Measurements from ENCODE around the gene SELENOH. TPM values are rescaled to one million over a fixed set of nuclear protein-coding genes. Genes with fewer than 3 reads are reported as not detected.

Gene SELENOH, protein sequence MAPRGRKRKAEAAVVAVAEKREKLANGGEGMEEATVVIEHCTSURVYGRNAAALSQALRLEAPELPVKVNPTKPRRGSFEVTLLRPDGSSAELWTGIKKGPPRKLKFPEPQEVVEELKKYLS
- total RNA-seq = 10 to 100 TPM; 73.9 to 78.0 TPM

- Histone ChIP-seq H3K36me3 (peaks cover 30% of the 10 kb centered on the region), H3K9me3 (no peaks in the 10 kb centered on the region), H3K27ac (peak within 1 kb of the TSS; percentile 84 to 95), H3K4me1 (ENCODE audit: control insufficient read depth in 1 of 2, low read depth in 2 of 2) (peaks cover 3 to 19% of the 10 kb centered on the region in 2 donors), H3K27me3 (replicated peaks; ENCODE audit: insufficient read depth) (no peaks in the 10 kb centered on the region), H3K4me3 (peak within 1 kb of the TSS; percentile 86)
- TF ChIP-seq, protein P1, sequence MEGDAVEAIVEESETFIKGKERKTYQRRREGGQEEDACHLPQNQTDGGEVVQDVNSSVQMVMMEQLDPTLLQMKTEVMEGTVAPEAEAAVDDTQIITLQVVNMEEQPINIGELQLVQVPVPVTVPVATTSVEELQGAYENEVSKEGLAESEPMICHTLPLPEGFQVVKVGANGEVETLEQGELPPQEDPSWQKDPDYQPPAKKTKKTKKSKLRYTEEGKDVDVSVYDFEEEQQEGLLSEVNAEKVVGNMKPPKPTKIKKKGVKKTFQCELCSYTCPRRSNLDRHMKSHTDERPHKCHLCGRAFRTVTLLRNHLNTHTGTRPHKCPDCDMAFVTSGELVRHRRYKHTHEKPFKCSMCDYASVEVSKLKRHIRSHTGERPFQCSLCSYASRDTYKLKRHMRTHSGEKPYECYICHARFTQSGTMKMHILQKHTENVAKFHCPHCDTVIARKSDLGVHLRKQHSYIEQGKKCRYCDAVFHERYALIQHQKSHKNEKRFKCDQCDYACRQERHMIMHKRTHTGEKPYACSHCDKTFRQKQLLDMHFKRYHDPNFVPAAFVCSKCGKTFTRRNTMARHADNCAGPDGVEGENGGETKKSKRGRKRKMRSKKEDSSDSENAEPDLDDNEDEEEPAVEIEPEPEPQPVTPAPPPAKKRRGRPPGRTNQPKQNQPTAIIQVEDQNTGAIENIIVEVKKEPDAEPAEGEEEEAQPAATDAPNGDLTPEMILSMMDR (IDR thresholded peaks at IDR 0.05) = no peak
- ATAC-seq (ENCODE audit: insufficient number of reproducible peaks, low FRiP score, low read depth) = peak; percentile 99
- DNase-seq (ENCODE audit: low spot score) = peak; percentile 85
Observed at GRCh38 chr11:57741132-57742086, at the start of gene SELENOH. SELENOH (plus strand) TSS chr11:57741491; CDS start chr11:57741596, 105 bp downstream.

- TF ChIP-seq, protein P1 (IDR thresholded peaks at IDR 0.05) = no peak
- Histone ChIP-seq H3K36me3 (peaks cover 71% of the 10 kb centered on the region), H3K27me3 (replicated peaks; ENCODE audit: insufficient read depth) (no peaks in the 10 kb centered on the region), H3K4me3 (no peak overlapping the region), H3K27ac (no peak overlapping the region), H3K9me3 (no peaks in the 10 kb centered on the region), H3K4me1 (ENCODE audit: control insufficient read depth in 1 of 2, low read depth in 2 of 2) (peaks cover 9 to 10% of the 10 kb centered on the region in 2 donors)
- ATAC-seq (ENCODE audit: insufficient number of reproducible peaks, low FRiP score, low read depth) = no peak
- DNase-seq (ENCODE audit: low spot score) = no peak
Observed at GRCh38 chr11:57698843-57699365, 42.4 kb upstream of the SELENOH start.

GRCh38 chr11:57699813-57700212, 41.5 kb upstream of the SELENOH start:
- peaks cover 68% of the 10 kb centered on the region for H3K36me3 ChIP-seq
- no peak overlapping the region for H3K4me3 ChIP-seq
- TF ChIP-seq, protein P1 (IDR thresholded peaks at IDR 0.05) = no peak
- no peak for ATAC-seq (ENCODE audit: insufficient number of reproducible peaks, low FRiP score, low read depth)
- DNase-seq (ENCODE audit: low spot score) = no peak
- H3K27ac ChIP-seq = no peak overlapping the region
- H3K4me1 ChIP-seq (ENCODE audit: control insufficient read depth in 1 of 2, low read depth in 2 of 2) = peaks cover 10 to 11% of the 10 kb centered on the region in 2 donors
- no peaks in the 10 kb centered on the region for H3K9me3 ChIP-seq
- H3K27me3 ChIP-seq (replicated peaks; ENCODE audit: insufficient read depth) = no peaks in the 10 kb centered on the region

- no peaks in the 10 kb centered on the region for H3K27me3 ChIP-seq (replicated peaks; ENCODE audit: insufficient read depth)
- H3K36me3 ChIP-seq = peaks cover 63% of the 10 kb centered on the region
- DNase-seq (ENCODE audit: low spot score) = no peak
- ATAC-seq (ENCODE audit: insufficient number of reproducible peaks, low FRiP score, low read depth) = no peak
- no peak overlapping the region for H3K4me3 ChIP-seq
- H3K9me3 ChIP-seq = no peaks in the 10 kb centered on the region
- peaks cover 10 to 11% of the 10 kb centered on the region in 2 donors for H3K4me1 ChIP-seq (ENCODE audit: control insufficient read depth in 1 of 2, low read depth in 2 of 2)
- TF ChIP-seq, protein P1 (IDR thresholded peaks at IDR 0.05) = no peak
- no peak overlapping the region for H3K27ac ChIP-seq
Observed at GRCh38 chr11:57700425-57700824, 40.9 kb upstream of the SELENOH start.

DNA sequence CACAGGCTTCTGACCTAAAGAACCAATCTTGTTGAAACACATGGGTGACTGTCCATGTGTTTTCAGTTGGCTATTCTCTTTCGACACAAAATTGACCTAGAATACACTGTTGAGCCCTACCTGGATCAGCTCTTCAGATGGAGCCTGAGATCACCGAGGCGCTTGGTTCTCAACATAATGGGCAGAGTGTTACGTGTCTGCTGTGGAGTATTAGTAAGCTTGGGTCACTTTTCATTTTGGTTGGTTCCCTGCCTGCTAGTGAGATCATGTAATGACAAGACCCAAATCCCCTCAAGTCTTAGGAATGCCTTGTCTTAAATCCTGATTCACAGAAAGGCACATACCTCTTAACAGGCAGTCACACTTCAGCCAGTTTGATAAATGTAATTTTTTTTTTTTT, 38.0 kb upstream of the SELENOH start:
- Histone ChIP-seq H3K9me3 (no peaks in the 10 kb centered on the region), H3K36me3 (peaks cover 42% of the 10 kb centered on the region), H3K4me1 (ENCODE audit: control insufficient read depth in 1 of 2, low read depth in 2 of 2) (peaks cover 10 to 11% of the 10 kb centered on the region in 2 donors), H3K4me3 (no peak overlapping the region), H3K27me3 (replicated peaks; ENCODE audit: insufficient read depth) (no peaks in the 10 kb centered on the region), H3K27ac (peak overlapping the region in 1 of 2 donors; percentile 67)
- ATAC-seq (ENCODE audit: insufficient number of reproducible peaks, low FRiP score, low read depth) = peak; percentile 50
- TF ChIP-seq, protein P1 (IDR thresholded peaks at IDR 0.05) = no peak
- DNase-seq (ENCODE audit: low spot score) = no peak

Data from thoracic aorta (tissue), 2 donors.